HG02884 (cell line): Measurements from ENCODE around the gene PPP4R1.
"Not testable (repeated sequence)": the region's sequence is repeated elsewhere in the genome, so short reads cannot be mapped to it uniquely, and the experiment has no call there.

Experiments used
- ATAC-seq: cut with Tn5 transposase; IDR thresholded peaks from one replicate; pipeline ENCODE4 v1.9.1; 2021; ENCODE audit warnings: mild to moderate bottlenecking, moderate library complexity; ENCODE audit not compliant: unreplicated experiment

Gene PPP4R1

GRCh38 chr18:9614401-9615279, at the start of gene PPP4R1:
TSS of gene PPP4R1 (minus strand) at chr18:9614559. CDS start at chr18:9614484, 75 bp downstream.
- peak; percentile 42 for ATAC-seq

GRCh38 chr18:9663377-9663776, 49.0 kb upstream of the PPP4R1 start:
- ATAC-seq: no peak

GRCh38 chr18:9661564-9661963, 47.2 kb upstream of the PPP4R1 start:
- no peak for ATAC-seq

- no peak for ATAC-seq
Observed at GRCh38 chr18:9659499-9660375, 45.4 kb upstream of the PPP4R1 start.

- ATAC-seq: no peak
Observed at GRCh38 chr18:9658087-9658641, 43.8 kb upstream of the PPP4R1 start.

GRCh38 chr18:9655232-9655767, 40.9 kb upstream of the PPP4R1 start:
- no peak for ATAC-seq

GRCh38 chr18:9653390-9653789, 39.0 kb upstream of the PPP4R1 start:
- no peak for ATAC-seq

GRCh38 chr18:9649164-9649540, 34.8 kb upstream of the PPP4R1 start:
- ATAC-seq: no peak

- no peak for ATAC-seq
Observed at GRCh38 chr18:9648431-9649163, 34.2 kb upstream of the PPP4R1 start.

GRCh38 chr18:9647496-9648323, 33.4 kb upstream of the PPP4R1 start:
- ATAC-seq: no peak

GRCh38 chr18:9643549-9643948, 29.2 kb upstream of the PPP4R1 start:
- no peak for ATAC-seq

- no peak for ATAC-seq
Observed at GRCh38 chr18:9642799-9643462, 28.6 kb upstream of the PPP4R1 start.

GRCh38 chr18:9641081-9641480, 26.7 kb upstream of the PPP4R1 start:
- not testable (repeated sequence) for ATAC-seq

GRCh38 chr18:9638886-9639285, 24.5 kb upstream of the PPP4R1 start:
- no peak for ATAC-seq

- ATAC-seq: no peak
Observed at GRCh38 chr18:9637036-9637767, 22.8 kb upstream of the PPP4R1 start.

- ATAC-seq: no peak
Observed at GRCh38 chr18:9634856-9635255, 20.5 kb upstream of the PPP4R1 start.

- ATAC-seq: no peak
Observed at GRCh38 chr18:9631814-9632496, 17.6 kb upstream of the PPP4R1 start.

- ATAC-seq: no peak
Observed at GRCh38 chr18:9630444-9630843, 16.1 kb upstream of the PPP4R1 start.
